Testis (tissue), 2 donors: ENCODE data around the gene MMP25.

Experiments
- CTCF ChIP-seq, 3 experiments: fragments of 450-650 bp in 2 of 3; fragments of 200-600 bp in 1 of 3; sonication (generic) in 1 of 3; IDR thresholded peaks; one replicate each; pipeline ENCODE4 v1.5.1; 2016 to 2019; ENCODE audit warnings: antibody characterized with exemption in 3 of 3, mild to moderate bottlenecking in 2 of 3, moderate library complexity in 1 of 3
- POLR2A ChIP-seq: fragments of 450-650 bp; IDR thresholded peaks from one replicate; pipeline ENCODE4 v1.6.1; 2017; ENCODE audit warnings: antibody characterized with exemption, mild to moderate bottlenecking, moderate library complexity

- TF ChIP-seq CTCF (IDR thresholded peaks at IDR 0.05) = no peak
- no peak for TF ChIP-seq POLR2A
These were observed 18.8 kb downstream of the MMP25 start, which contains the start of gene IL32 for GRCh38 chr16:3065069-3065741.
